ENCODE measurements around the gene SLC22A17. TPM values are rescaled to one million over a fixed set of nuclear protein-coding genes. Genes with fewer than 3 reads are reported as not detected.

Gene SLC22A17
- total RNA-seq, 2 experiments from 2014 or later = 2.0 to 2.1 TPM

DNA sequence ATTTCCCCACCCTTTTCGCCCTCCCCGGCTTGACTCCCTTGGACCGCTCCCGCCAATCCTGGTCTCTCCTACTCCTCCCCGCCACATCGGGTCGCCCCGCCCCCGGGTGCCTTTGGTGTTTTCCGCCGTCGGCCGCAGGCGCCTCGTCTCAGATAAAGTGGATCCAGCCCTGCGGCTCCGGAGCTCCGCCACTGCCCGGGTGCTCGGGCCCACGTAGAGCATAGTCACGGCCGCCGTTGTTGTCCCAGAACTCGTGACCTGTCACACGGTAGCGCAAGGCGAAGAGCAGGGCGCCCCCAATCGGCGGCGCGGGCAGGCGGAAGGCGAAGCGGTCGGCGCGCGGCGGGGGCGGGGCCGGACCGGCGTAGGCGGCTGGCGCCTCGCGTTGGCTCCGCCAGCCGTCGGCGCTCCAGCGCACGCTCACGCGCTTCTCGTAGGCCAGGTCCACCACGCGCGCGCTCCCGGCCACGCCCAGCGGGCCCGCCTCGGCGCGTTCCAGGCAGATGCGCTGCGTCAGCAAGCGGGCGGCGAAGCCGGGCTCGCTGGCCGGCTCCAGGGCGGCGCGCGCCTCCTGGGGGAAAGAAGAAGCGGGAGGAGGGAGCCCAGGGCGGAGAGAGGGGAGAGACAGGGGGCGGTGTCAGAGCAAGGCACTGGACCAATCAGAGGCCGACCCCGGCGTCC is 51.3 kb downstream of the SLC22A17 start:
- ChIA-PET CTCF (interaction anchor here (1.3 to 4.5 kb wide), 7 partner anchors 11 to 294 kb away, joined by 3 to 47 read pairs (median 7); partner anchors contain the start of genes ACIN1, C14orf119, HOMEZ and PABPN1), POLR2A (interaction anchor here (0.9 to 3.4 kb wide), 6 partner anchors 16 to 207 kb away, joined by 3 to 73 read pairs (median 5); partner anchors contain the start of genes ACIN1, C14orf119, HOMEZ and PABPN1)

DNA sequence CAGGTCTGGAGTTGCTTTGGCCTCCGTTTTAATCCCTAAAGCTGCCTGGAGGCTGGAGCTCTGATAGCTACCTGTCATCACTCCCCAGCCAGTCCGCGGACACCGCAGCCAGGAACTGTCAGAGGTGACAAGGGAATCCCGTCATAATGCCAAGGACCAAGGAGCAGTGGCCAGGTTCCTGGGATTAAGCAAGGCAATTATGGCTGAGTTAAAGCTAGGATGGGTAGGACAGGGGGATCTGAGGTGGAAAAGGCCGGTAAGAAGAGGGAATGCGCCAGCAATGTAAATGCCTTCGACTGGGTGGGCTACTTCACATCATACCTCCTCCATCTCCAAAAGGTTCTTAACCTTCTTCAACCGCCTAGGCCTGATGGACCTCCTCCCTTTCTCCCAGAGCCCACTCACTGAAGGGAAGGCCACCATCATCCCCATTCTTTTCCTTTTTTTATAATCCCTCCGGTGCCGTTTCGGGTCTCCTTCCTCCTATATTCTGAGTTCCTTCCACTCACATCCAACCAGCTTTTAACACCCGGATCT is 51.9 kb downstream of the SLC22A17 start:
- ChIA-PET POLR2A (interaction anchor here (0.6 to 3.4 kb wide), 5 partner anchors 14 to 208 kb away, joined by 3 to 73 read pairs (median 3); partner anchors contain the start of genes ACIN1, HOMEZ and PABPN1), CTCF (interaction anchor here (1.4 to 4.5 kb wide), 6 partner anchors 10 to 206 kb away, joined by 5 to 47 read pairs (median 8); partner anchors contain the start of genes ACIN1, C14orf119, HOMEZ and PABPN1)

DNA sequence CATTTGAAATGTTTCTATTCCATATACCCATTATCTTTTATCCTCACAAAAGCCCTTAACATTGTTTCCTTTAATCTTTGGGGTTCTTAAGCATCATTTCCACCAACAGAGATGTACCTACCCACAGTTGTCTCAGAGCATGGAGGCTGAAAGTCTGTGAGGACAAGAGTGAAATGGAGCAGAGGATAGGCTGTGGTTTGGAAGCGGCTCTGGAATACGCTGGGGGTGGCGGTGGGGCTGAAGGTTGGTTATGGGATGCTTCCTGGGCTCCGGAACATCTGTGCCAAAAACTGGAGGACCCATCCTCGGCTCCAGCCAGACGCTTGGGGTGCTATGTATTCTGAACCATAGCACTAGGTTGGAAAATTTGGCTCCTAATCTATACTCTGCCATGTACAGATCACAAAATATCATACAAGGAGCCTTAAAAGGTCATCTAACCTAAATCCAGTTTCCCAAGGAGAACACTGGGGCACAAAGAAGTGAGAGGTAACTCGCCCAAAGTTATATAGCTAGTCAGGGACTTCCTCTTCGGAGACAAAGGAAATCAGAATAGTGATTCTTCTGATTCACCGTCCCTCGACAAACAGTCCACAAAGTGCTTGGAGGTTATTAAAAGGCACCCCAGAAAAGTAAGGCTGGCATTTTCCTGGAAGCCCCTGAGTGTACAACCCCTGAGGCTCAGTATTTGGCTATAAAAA is 52.6 kb downstream of the SLC22A17 start:
- CTCF ChIA-PET = interaction anchor here (1.9 to 4.5 kb wide), 4 partner anchors 10 to 205 kb away, joined by 5 to 47 read pairs (median 14); partner anchors contain the start of genes ACIN1, C14orf119 and PABPN1
- POLR2A ChIA-PET = interaction anchor here (0.6 to 3.4 kb wide), 4 partner anchors 14 to 208 kb away, joined by 3 to 73 read pairs (median 3); partner anchors contain the start of genes ACIN1, HOMEZ and PABPN1

DNA sequence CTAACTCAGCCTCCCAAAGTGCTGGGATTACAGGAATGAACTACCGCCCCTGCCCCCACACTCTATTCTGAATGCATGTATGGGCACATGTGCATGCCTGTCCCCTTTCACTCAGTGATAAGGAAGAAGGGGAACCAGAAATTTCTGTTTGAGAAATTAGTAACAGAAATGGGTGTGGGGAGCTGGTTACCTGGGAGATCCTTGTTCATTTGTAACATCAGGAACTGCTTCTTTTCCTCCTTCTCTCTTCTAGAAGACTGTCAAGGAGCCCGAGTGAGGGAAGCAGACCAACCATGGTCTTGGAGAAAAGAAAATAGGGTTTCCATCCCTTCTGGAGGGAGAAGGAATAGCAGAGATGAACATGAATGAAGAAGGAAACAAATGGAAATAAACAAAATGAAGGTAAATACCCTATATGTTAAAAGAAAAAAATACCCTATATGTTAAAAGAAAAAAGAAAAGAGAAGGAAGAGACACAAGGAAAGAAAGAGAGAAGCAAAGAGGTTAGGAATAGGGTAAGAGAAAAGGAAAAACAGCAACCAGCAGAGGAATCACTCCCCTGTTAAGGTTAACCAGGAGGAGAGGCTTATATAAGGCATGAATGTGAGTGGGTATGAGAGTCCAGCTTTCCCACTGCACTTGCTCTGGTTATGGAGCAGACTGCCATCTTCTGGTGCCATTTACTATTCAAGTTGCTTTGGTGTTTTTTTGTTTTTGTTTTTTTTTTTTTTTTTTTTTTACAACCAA is 53.3 kb downstream of the SLC22A17 start:
- ChIA-PET POLR2A (interaction anchor here (1.5 kb wide), 1 partner anchor 13 kb away, joined by 3 read pairs; the partner anchor contains the start of gene HOMEZ), CTCF (interaction anchor here (1.3 to 3.8 kb wide), 3 partner anchors 9 to 179 kb away, joined by 3 to 20 read pairs (median 5); no protein-coding TSS in a partner anchor)

DNA sequence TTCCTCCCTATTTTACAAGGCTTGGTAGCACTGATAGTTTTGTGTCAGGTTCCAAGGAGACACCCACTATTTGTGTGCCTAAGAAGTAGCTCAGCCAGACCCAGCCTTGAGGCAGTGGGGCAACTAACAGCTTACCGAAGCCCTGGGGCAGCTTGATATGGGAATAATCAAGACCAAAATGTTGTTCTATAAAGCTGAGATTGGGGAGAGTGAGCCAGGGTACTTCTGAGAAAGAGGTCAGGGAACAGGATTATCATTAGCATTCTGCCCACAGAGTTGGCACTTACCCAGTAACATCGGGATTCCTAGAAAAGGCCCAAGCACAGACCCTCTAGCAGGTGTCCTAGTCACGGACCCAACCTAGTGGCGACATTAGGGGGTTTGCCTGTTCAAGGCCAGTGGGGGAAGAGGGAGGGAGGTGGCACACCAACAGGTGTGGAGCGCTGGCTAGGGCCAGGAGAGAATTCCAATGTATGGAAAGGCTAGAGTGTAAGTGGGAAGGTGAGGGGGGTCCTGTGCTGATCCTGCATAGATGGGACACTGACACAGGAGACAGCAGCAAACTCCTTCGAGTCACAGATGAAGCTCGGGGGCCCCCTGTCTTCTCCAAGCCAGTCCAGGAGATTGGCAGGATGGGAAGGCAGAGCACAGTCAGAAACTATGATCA is 54.9 kb downstream of the SLC22A17 start:
- ChIA-PET CTCF (no interaction called here), POLR2A (no interaction called here)

DNA sequence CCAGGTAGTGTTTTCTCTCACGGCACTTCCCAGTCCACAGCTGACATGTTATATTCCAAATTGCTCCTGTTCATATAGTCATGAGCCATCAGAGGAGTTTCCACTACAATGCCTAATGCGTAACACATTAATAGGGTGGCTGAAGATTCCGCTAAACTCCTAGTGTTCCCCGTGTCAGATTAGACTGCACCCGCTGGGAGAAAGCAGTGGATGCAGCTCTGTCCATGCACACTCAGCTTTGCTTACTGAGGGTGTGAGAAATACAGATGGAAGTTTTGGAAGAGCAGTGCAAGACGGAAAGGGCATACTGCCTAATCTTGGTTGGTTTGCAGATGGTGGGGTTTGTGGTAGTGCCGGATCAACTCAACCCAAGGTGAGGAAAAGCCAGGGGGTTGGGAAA is 55.6 kb downstream of the SLC22A17 start:
- POLR2A ChIA-PET = interaction anchor here (2.0 kb wide), 1 partner anchor 24 kb away, joined by 8 read pairs; the partner anchor contains the start of gene PABPN1

More for the DNA sequence above, 55.6 kb downstream of the SLC22A17 start:
- CTCF ChIA-PET = interaction anchor here (0.9 to 1.2 kb wide), 2 partner anchors 11 to 176 kb away, joined by 3 to 4 read pairs; no protein-coding TSS in a partner anchor

Other genes starting within 250 kb of the SLC22A17 start
- gene CIROP, start 247.9 kb downstream of the SLC22A17 start, total RNA-seq = not detected
- under 1 TPM; 0.19 to 0.21 TPM for gene CEBPE, start 233.6 kb downstream of the SLC22A17 start, total RNA-seq
- under 1 TPM; 0.40 to 0.86 TPM for gene SLC7A8, start 169.2 kb downstream of the SLC22A17 start, total RNA-seq
- not detected for gene RNF212B, start 115.0 kb downstream of the SLC22A17 start, total RNA-seq
- gene HOMEZ, start 66.8 kb downstream of the SLC22A17 start, total RNA-seq = 10 to 100 TPM; 13.7 to 15.6 TPM
- 10 to 100 TPM; 16.2 to 18.8 TPM for gene PPP1R3E, start 50.0 kb downstream of the SLC22A17 start, total RNA-seq
- gene BCL2L2, start 46.1 kb downstream of the SLC22A17 start, total RNA-seq = under 1 TPM; 0.69 to 0.99 TPM
- 100 to 1,000 TPM; 294 to 299 TPM for gene PABPN1, start 31.4 kb downstream of the SLC22A17 start, total RNA-seq
- not detected for gene EFS, start 12.3 kb upstream of the SLC22A17 start, total RNA-seq
- gene IL25, start 19.9 kb upstream of the SLC22A17 start, total RNA-seq = not detected
- not detected for gene CMTM5, start 24.2 kb upstream of the SLC22A17 start, total RNA-seq
- not detected for gene MYH6, start 55.4 kb upstream of the SLC22A17 start, total RNA-seq
- not detected for gene MYH7, start 82.8 kb upstream of the SLC22A17 start, total RNA-seq
- gene NGDN, start 116.8 kb upstream of the SLC22A17 start, total RNA-seq = 10 to 100 TPM; 71.0 to 74.1 TPM
- 1 to 10 TPM in 1 of 2 experiments, under 1 TPM in 1; 0.97 to 1.3 TPM for gene ZFHX2, start 198.9 kb upstream of the SLC22A17 start, total RNA-seq
- 10 to 100 TPM; 11.3 to 13.1 TPM for gene THTPA, start 203.4 kb upstream of the SLC22A17 start, total RNA-seq
- 100 to 1,000 TPM; 135 to 136 TPM for gene AP1G2, start 214.9 kb upstream of the SLC22A17 start, total RNA-seq
- under 1 TPM; 0.52 to 0.65 TPM for gene JPH4, start 225.9 kb upstream of the SLC22A17 start, total RNA-seq

Data from activated CD8-positive, alpha-beta memory T cell treated with anti-CD3 and anti-CD28 coated beads for 36 hours (primary cell).